ENCODE measurements around the gene LGI4.

DNA sequence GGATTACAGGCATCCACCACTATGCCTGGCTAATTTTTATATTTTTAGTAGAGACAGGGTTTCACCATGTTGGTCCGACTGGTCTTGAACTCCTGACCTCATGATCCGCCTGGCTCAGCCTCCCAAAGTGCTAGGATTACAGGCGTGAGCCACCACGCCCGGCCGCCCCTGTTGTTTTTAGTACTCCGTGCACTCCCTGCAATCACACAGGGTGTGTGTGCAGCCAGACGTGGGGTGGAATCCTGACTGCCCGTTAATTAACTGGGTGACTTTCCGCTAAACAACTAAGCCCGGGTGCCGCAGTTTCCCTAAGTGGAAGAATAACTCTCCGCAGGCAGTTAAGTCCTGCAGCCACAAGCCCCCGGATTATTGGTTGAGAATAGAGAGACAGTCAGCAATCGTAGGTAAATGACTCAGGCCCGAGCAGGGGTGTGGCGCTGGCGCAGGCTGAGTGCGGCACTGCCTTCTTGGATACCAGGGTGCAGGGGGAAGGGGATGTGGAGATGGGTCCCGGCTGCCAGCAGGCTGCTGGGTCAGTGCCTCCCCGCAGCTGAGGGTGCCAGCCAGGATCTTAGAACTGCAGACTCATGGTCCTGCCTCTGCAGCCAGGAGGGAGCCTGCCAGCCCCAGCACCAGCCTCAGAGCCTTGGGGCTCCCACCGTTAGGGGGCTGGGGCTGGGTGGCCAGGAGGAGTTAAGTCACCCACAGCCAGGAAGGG is 25.3 kb downstream of the LGI4 start:
- TF ChIP-seq CTCF (IDR thresholded peaks at IDR 0.05; ENCODE audit: low read depth, low read length, poor library complexity, severe bottlenecking) = no peak
- TF ChIP-seq EZH2phosphoT487 (IDR thresholded peaks at IDR 0.05; ENCODE audit: borderline replicate concordance, low read length) = no peak

Data from DOHH2 (cell line).